Vagina (tissue), 2 donors: ENCODE data around the gene LRRC8C.

Experiments
- POLR2A ChIP-seq, 2 donors: fragments of 450-650 bp; IDR thresholded peaks; one replicate each; pipeline ENCODE4 v1.6.1; 2017; ENCODE audit warnings: antibody characterized with exemption in 2 of 2, mild to moderate bottlenecking in 2 of 2, moderate library complexity in 2 of 2
- POLR2AphosphoS5 ChIP-seq, 2 donors: sonication (generic); formaldehyde crosslinking; IDR thresholded peaks; one replicate each; pipeline ENCODE4 v1.9.0; 2017; ENCODE audit warnings: antibody characterized with exemption in 2 of 2, mild to moderate bottlenecking in 2 of 2, low read depth in 1 of 2; ENCODE audit not compliant: insufficient read depth in 1 of 2

DNA sequence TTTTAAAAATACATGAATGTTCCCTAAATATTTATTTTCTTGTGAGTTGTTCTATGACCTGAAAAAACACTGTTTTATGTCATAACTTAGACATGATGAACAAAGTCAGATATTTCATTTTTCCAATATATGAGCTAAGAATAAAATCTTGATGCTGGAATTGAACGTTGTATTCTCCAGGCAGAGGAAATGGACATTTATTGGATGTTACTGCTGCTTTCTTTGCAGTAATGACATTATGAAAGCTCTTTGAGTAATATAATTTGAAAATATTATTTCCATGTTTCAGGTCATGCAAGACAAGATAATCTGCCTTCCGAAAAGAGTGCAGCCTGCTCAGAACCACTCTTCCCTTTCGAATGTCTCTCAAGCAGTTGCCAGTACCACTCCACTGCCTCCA, 79.5 kb downstream of the LRRC8C start:
- TF ChIP-seq POLR2A (IDR thresholded peaks at IDR 0.05): no peak
- TF ChIP-seq POLR2AphosphoS5 (IDR thresholded peaks at IDR 0.05; ENCODE audit: insufficient read depth in 1 of 2, low read depth in 1 of 2): no peak
